DND-41 (cell line): ENCODE results near the gene ARHGAP25.

Experiments used
- ATAC-seq: fragments of 200-7000 bp; cut with Tn5 transposase; 3 replicates; pipeline ENCODE4 v1.9.1; 2021; ENCODE audit warnings: low read depth; ENCODE audit not compliant: insufficient read depth
- DNase-seq: peaks from one replicate; pipeline ENCODE4 v3.0.0-alpha.2; 2020
- H2AFZ ChIP-seq: 2 replicates; pipeline ENCODE4 v1.6.0; 2012; ENCODE audit warnings: low read depth, low read length
- H3K27ac ChIP-seq: 2 replicates; pipeline ENCODE4 v1.5.1; 2012; ENCODE audit warnings: low read length, inconsistent platforms
- H3K27me3 ChIP-seq: fragments of 200-600 bp; sonication (generic); 2 replicates; pipeline ENCODE4 v1.6.0; 2012; ENCODE audit warnings: low read length, mild to moderate bottlenecking, inconsistent platforms; ENCODE audit not compliant: insufficient read depth, poor library complexity
- H3K36me3 ChIP-seq: 2 replicates; pipeline ENCODE4 v1.5.1; 2012; ENCODE audit warnings: low read length, inconsistent platforms; ENCODE audit not compliant: insufficient read depth
- H3K4me1 ChIP-seq: 2 replicates; pipeline ENCODE4 v1.5.1; 2012; ENCODE audit warnings: mild to moderate bottlenecking, low read length; ENCODE audit not compliant: insufficient read depth
- H3K4me2 ChIP-seq: 2 replicates; pipeline ENCODE4 v1.6.0; 2012; ENCODE audit warnings: mild to moderate bottlenecking, moderate library complexity, low read length, inconsistent platforms; ENCODE audit not compliant: insufficient read depth
- H3K4me3 ChIP-seq, 2 experiments: fragments of 200-600 bp in 1 of 2; shearing (Covaris generic) in 1 of 2; 2 replicates each; pipeline ENCODE4 v1.5.1; 2012 to 2016; ENCODE audit warnings: inconsistent platforms in 2 of 2, low read length in 2 of 2, mild to moderate bottlenecking in 2 of 2, low read depth in 1 of 2, moderate library complexity in 1 of 2
- H3K79me2 ChIP-seq: 2 replicates; pipeline ENCODE4 v1.6.0; 2012; ENCODE audit warnings: low read length, inconsistent platforms; ENCODE audit not compliant: insufficient read depth
- H3K9ac ChIP-seq: 2 replicates; pipeline ENCODE4 v1.6.0; 2012; ENCODE audit warnings: low read depth, mild to moderate bottlenecking, inconsistent platforms, low read length, moderate library complexity
- H3K9me3 ChIP-seq: 2 replicates; pipeline ENCODE4 v1.5.1; 2012; ENCODE audit warnings: low read length, moderate library complexity, mild to moderate bottlenecking, inconsistent platforms; ENCODE audit not compliant: insufficient read depth, severe bottlenecking
- H4K20me1 ChIP-seq: 2 replicates; pipeline ENCODE4 v1.6.0; 2012; ENCODE audit warnings: low read length; ENCODE audit not compliant: insufficient read depth
- CTCF ChIP-seq: IDR thresholded peaks from 2 replicates; pipeline ENCODE4 v1.5.1; 2012; ENCODE audit warnings: borderline replicate concordance, low read length, moderate library complexity, mild to moderate bottlenecking; ENCODE audit not compliant: poor library complexity, severe bottlenecking; ENCODE audit errors: extremely low read depth
- EZH2 ChIP-seq: IDR thresholded peaks from 3 replicates; pipeline ENCODE4 v1.6.1; 2012; ENCODE audit warnings: borderline replicate concordance, low read depth, mild to moderate bottlenecking, moderate library complexity, low read length, inconsistent platforms; ENCODE audit not compliant: severe bottlenecking

The ARHGAP25 gene

GRCh38 chr2:68789603-68790002, 55.0 kb downstream of the ARHGAP25 start:
- H3K9me3 ChIP-seq = no peaks in the 10 kb centered on the region
- DNase-seq (no peak), ATAC-seq (no peak)
- no peak overlapping the region for H3K9ac ChIP-seq
- peaks cover 66% of the 10 kb centered on the region for H3K36me3 ChIP-seq
- H3K79me2 ChIP-seq = no peaks in the 10 kb centered on the region
- H3K4me2 ChIP-seq = no peak overlapping the region
- no peaks in the 10 kb centered on the region for H3K4me1 ChIP-seq
- H3K4me3 ChIP-seq = no peak overlapping the region
- H4K20me1 ChIP-seq = no peaks in the 10 kb centered on the region
- peak overlapping the region; percentile 41; the same call in 1 of the 2 replicates for H3K27ac ChIP-seq
- H2AFZ ChIP-seq = no peak overlapping the region
- no peak for TF ChIP-seq EZH2
- no peak for TF ChIP-seq CTCF
- no peaks in the 10 kb centered on the region for H3K27me3 ChIP-seq

DNA sequence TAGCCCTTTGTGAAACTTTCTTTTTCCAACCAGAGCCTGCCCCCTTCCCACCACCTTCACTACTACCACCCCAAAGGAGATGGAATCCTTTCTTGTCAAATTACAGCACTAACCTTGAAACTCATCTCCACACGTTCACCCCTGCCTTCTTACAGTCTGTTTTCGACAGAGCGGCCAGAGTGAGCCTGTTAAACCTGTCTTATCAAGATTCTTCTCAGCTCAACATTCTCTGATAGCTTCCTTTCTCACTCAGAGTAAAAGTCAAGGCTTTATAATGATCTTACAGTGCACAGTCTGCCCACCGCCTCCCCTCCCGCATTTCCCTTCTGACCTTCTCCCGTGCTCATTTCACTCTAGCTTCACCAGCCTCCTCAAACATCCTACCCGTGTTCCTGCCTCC, 56.0 kb downstream of the ARHGAP25 start:
- H4K20me1 ChIP-seq = no peaks in the 10 kb centered on the region
- no peak overlapping the region for H3K9ac ChIP-seq
- no peaks in the 10 kb centered on the region for H3K4me1 ChIP-seq
- DNase-seq = no peak
- no peaks in the 10 kb centered on the region for H3K79me2 ChIP-seq
- no peak overlapping the region for H2AFZ ChIP-seq
- no peaks in the 10 kb centered on the region for H3K9me3 ChIP-seq
- no peak for ATAC-seq
- H3K27ac ChIP-seq = peak overlapping the region; percentile 48
- no peak for TF ChIP-seq CTCF
- no peak for TF ChIP-seq EZH2
- H3K4me2 ChIP-seq = no peak overlapping the region
- no peaks in the 10 kb centered on the region for H3K27me3 ChIP-seq
- H3K4me3 ChIP-seq = no peak overlapping the region
- peaks cover 56% of the 10 kb centered on the region for H3K36me3 ChIP-seq

DNA sequence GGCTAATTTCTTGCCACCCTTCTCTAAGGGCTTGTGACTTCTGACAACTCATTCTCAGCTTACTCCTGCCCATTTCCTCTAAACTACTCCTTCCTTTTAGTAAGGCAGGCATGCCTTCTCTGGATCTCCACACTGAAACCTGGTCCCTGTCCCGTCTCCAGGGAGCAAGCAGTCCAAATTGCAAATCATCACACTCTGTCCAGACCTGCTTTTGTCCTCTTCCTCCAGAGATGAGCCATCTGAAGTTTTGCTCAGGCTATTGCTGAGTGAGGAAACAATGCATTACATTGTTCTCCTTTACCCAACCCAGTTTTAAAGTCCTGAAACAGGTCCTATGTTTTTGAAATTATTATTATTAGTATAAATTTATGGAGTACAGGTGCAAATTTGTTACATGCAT, 57.3 kb downstream of the ARHGAP25 start:
- Histone ChIP-seq H3K79me2 (0 out of 2 replicates have a peak, but pooled peaks cover 3% of the 10 kb centered on the region), H3K36me3 (peaks cover 50% of the 10 kb centered on the region), H3K4me2 (no peak overlapping the region), H4K20me1 (no peaks in the 10 kb centered on the region), H3K9me3 (no peaks in the 10 kb centered on the region), H2AFZ (no peak overlapping the region), H3K27ac (no peak overlapping the region), H3K27me3 (no peaks in the 10 kb centered on the region), H3K9ac (no peak overlapping the region), H3K4me3 (no peak overlapping the region), H3K4me1 (no peaks in the 10 kb centered on the region)
- no peak for ATAC-seq
- DNase-seq = no peak
- no peak for TF ChIP-seq CTCF
- TF ChIP-seq EZH2 = no peak

- ATAC-seq (no peak), DNase-seq (no peak)
- H4K20me1 ChIP-seq = no peaks in the 10 kb centered on the region
- no peaks in the 10 kb centered on the region for H3K27me3 ChIP-seq
- H3K4me2 ChIP-seq = no peak overlapping the region
- no peak overlapping the region for H3K27ac ChIP-seq
- H3K4me3 ChIP-seq = no peak overlapping the region
- peaks cover 50% of the 10 kb centered on the region for H3K36me3 ChIP-seq
- no peak overlapping the region for H3K9ac ChIP-seq
- no peaks in the 10 kb centered on the region for H3K9me3 ChIP-seq
- 0 out of 2 replicates have a peak, but pooled peaks cover 3% of the 10 kb centered on the region for H3K79me2 ChIP-seq
- no peak for TF ChIP-seq EZH2
- TF ChIP-seq CTCF = no peak
- no peaks in the 10 kb centered on the region for H3K4me1 ChIP-seq
- H2AFZ ChIP-seq = no peak overlapping the region
Observed at GRCh38 chr2:68792751-68793150, 58.1 kb downstream of the ARHGAP25 start.
